Dendritic cell treated with granulocyte-macrophage colony-stimulating factor and Interleukin-4, amounts not matched to agents 40 ng/mL and 50 ng/mL, for 4 days (primary cell): ENCODE results near the gene ASB6.
A peak's percentile ranks its signal among the peaks of the same experiment; 100 is the strongest.

Experiments
- H3K27ac Mint-ChIP-seq: one replicate; pipeline ENCODE4 v1.8.0; 2022; ENCODE audit warnings: mild to moderate bottlenecking, mixed read lengths
- H3K27me3 Mint-ChIP-seq: one replicate; pipeline ENCODE4 v1.8.0; 2022; ENCODE audit warnings: mild to moderate bottlenecking, mixed read lengths
- H3K36me3 Mint-ChIP-seq: one replicate; pipeline ENCODE4 v1.8.0; 2022; ENCODE audit warnings: low read depth, mixed read lengths
- H3K4me1 Mint-ChIP-seq: one replicate; pipeline ENCODE4 v1.8.0; 2022; ENCODE audit warnings: low read depth, mixed read lengths
- H3K4me3 Mint-ChIP-seq: one replicate; pipeline ENCODE4 v1.8.0; 2022; ENCODE audit warnings: mild to moderate bottlenecking, moderate library complexity, mixed read lengths
- H3K9me3 Mint-ChIP-seq: one replicate; pipeline ENCODE4 v1.8.0; 2022; ENCODE audit warnings: mixed read lengths
- intact Hi-C: fragments of 100-400 bp; cut with micrococcal nuclease; formaldehyde crosslinking; loops from one replicate; pipeline ENCODE4 v1.15.0; 2022

ASB6 gene

DNA sequence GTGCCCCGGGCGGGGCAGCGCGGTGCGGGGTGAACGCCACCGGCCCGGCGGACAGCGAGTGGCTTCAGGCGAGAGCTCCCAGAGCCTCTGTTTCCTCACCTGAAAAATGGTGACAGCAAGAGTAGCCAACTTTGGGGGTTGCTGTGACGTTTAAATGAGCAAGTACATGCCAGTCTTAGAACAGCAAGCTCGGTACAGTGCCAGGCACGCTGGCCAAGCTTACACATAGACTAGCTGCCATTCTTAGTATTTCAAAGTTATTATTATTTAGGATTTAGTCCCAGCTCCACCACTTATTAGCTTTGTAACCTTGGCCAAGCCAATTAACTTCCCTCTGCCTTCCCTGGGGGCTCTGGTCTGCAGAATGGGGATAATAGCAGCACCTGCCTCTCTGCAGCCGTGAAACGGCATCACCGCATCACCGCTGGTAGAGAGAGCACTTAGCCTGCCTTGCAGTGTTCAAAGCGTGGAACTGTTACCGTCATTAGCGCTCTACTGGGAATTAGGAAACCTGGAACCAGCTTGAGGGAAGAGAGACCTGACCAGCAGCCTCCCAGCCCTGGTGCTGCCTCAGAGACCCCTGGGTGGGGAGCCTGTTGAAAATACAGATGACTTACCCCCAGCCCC is 21.2 kb downstream of the ASB6 start, which contains the start of gene C9orf50:
C9orf50 (minus strand) TSS at position 433 of the 627 bp plus-strand sequence. CDS start 527 bp downstream, outside the sequence.
- Mint-ChIP-seq H3K4me1 (peaks cover 26% of the 10 kb centered on the region), H3K4me3 (peak within 1 kb of the TSS; percentile 53)

GRCh38 chr9:129619787-129620668 is 21.9 kb downstream of the ASB6 start:
- intact Hi-C loops: loop anchor here (10.0 kb wide), 1 partner anchor 445 kb away; the partner anchor contains the start of gene IER5L
- Mint-ChIP-seq H3K9me3 (no peaks in the 10 kb centered on the region), H3K36me3 (no peaks in the 10 kb centered on the region)

More for the DNA sequence above, 21.2 kb downstream of the ASB6 start, which contains the start of gene C9orf50:
- peaks cover 35% of the 10 kb centered on the region for H3K27me3 Mint-ChIP-seq
- intact Hi-C loops: no loop called here
- no peak within 1 kb of the TSS for H3K27ac Mint-ChIP-seq
- no peaks in the 10 kb centered on the region for H3K9me3 Mint-ChIP-seq
- peaks cover under 1% of the 10 kb centered on the region for H3K36me3 Mint-ChIP-seq

GRCh38 chr9:129617167-129617566 is 24.8 kb downstream of the ASB6 start:
- no peak overlapping the region for H3K4me3 Mint-ChIP-seq
- no peak overlapping the region for H3K27ac Mint-ChIP-seq
- H3K9me3 Mint-ChIP-seq: no peaks in the 10 kb centered on the region
- peaks cover 56% of the 10 kb centered on the region for H3K27me3 Mint-ChIP-seq
- no peaks in the 10 kb centered on the region for H3K36me3 Mint-ChIP-seq
- no peaks in the 10 kb centered on the region for H3K4me1 Mint-ChIP-seq
- intact Hi-C loops: loop anchor here (10.0 kb wide), 1 partner anchor 442 kb away; the partner anchor contains the start of gene IER5L

More at GRCh38 chr9:129619787-129620668, 21.9 kb downstream of the ASB6 start:
- Mint-ChIP-seq H3K27ac (no peak overlapping the region), H3K4me3 (peak overlapping the region; percentile 53), H3K4me1 (peaks cover 21% of the 10 kb centered on the region), H3K27me3 (peaks cover 35% of the 10 kb centered on the region)

GRCh38 chr9:129615407-129616285 is 26.3 kb downstream of the ASB6 start:
- no peaks in the 10 kb centered on the region for H3K36me3 Mint-ChIP-seq
- intact Hi-C loops: loop anchor here (10.0 kb wide), 1 partner anchor 441 kb away; the partner anchor contains the start of gene IER5L
- H3K9me3 Mint-ChIP-seq: no peaks in the 10 kb centered on the region
- no peak overlapping the region for H3K4me3 Mint-ChIP-seq
- H3K27me3 Mint-ChIP-seq: peaks cover 49% of the 10 kb centered on the region
- peaks cover 9% of the 10 kb centered on the region for H3K4me1 Mint-ChIP-seq
- no peak overlapping the region for H3K27ac Mint-ChIP-seq

DNA sequence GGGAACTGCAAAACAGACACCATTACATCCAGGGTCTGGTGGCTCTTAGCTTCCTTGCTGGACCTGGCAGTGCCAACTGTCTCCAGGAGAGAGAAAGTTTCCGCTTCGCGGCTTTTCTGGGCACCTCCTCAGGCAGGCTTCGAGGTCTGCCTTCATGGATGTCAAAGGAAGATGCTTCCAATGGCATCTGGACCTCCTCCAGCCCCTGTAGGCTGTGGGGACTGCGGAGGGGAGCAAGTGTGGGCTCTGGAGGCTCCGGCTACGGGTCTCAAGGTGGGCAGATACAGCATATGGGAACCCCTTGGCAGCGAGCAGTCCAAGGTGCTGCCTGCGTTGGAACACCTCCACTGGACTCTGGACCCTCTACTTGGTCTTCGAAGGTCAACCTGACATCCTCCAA is 27.0 kb downstream of the ASB6 start:
- no peak overlapping the region for H3K4me3 Mint-ChIP-seq
- H3K36me3 Mint-ChIP-seq: no peaks in the 10 kb centered on the region
- peaks cover 45% of the 10 kb centered on the region for H3K27me3 Mint-ChIP-seq
- no peaks in the 10 kb centered on the region for H3K9me3 Mint-ChIP-seq
- no peak overlapping the region for H3K27ac Mint-ChIP-seq
- intact Hi-C loops: loop anchor here (10.0 kb wide), 1 partner anchor 440 kb away; the partner anchor contains the start of gene IER5L
- peaks cover 12% of the 10 kb centered on the region for H3K4me1 Mint-ChIP-seq

DNA sequence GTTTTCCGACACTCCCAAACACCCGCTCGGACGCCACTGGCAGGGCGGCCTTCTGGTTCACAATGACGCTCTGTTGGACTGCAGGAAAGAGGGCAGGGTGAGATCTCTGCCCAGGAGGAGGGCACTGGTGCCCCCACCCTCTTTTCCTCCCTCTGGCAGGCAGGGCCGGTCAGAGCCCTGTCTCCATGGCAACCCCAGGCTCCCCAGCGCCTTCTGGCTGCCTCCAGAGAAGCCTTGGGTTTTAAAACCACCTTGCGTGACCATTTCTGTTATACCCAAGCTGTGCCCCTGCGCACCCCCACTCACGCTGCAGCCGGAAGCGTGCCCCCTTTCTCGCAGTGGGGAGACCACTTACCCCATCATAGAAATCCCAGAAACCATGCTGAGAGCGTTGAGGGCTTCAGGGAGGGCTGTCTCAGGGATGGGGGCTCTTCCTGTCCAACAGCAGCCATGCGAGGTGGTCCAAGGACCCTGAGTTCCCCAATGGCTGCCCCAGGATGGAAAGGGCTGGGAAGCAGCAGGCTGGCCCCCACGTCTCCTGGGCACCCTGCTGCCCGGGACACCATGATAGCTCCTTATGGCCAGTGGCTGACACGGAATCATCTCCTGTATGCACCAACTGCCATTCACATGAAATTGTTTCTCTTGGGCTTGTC is 28.3 kb downstream of the ASB6 start:
- Mint-ChIP-seq H3K27me3 (peaks cover 33% of the 10 kb centered on the region), H3K4me3 (no peak overlapping the region), H3K27ac (no peak overlapping the region), H3K36me3 (no peaks in the 10 kb centered on the region), H3K9me3 (no peaks in the 10 kb centered on the region), H3K4me1 (peaks cover 23% of the 10 kb centered on the region)
- intact Hi-C loops: loop anchor here (10.0 kb wide), 1 partner anchor 439 kb away; the partner anchor contains the start of gene IER5L

DNA sequence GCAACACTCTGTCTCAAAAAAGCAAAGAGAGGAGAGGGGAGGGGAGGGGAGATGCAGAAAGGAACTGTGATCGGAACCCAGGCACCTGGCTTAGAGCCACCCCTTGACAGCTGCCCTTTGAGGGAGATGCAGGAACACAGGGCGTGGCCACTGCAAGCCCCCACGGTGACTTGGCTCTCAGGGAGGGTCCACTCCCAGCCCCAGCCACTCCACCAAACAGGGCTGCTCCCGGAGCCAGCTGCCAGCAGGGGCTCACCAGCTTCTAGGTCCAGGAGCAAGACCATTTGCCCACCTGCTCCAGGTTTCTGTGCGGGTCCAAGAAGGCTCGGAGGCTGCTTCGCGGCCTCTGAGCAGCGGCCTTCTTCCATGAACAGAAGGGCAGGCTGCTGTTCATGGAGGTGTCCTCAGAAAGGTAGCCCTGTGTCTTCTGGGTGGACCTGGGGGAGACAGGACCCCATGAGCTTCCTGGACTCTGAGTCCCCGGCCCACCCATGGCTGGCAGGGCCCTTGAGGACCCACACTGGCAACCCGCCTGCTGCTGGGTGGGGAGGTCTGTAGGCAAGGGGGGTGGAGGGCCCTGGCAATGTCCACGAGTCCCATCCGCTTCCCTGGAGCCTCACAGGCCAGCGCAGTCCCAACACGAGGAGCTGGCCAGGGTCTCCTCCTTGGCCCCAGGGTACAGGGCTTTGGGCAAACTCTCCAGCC is 29.0 kb downstream of the ASB6 start:
- Mint-ChIP-seq H3K36me3 (no peaks in the 10 kb centered on the region), H3K4me3 (no peak overlapping the region), H3K27ac (no peak overlapping the region), H3K9me3 (no peaks in the 10 kb centered on the region), H3K4me1 (peaks cover 30% of the 10 kb centered on the region), H3K27me3 (peaks cover 30% of the 10 kb centered on the region)
- intact Hi-C loops: loop anchor here (10.0 kb wide), 1 partner anchor 438 kb away; the partner anchor contains the start of gene IER5L

DNA sequence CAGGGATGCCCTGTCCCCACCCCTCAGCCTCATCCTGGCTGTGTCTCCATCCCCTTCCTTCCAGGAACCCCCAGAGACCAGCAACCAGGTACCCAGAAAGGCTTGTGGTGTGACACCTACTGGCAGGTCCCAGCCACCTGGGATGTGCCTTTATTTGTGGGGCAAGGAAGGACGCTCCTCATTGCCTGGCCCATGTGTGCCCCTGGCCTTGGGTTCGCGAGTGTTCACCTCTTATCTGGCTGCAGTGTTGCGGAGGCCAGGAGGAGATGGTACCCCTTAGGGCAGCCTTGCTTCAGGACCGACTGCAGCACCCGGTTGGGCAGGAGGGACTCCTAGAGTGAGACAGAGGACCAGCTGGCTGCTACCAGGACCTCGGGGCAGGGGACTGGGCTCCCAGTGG is 29.8 kb downstream of the ASB6 start:
- H3K36me3 Mint-ChIP-seq: no peaks in the 10 kb centered on the region
- H3K27me3 Mint-ChIP-seq: peaks cover 26% of the 10 kb centered on the region
- H3K27ac Mint-ChIP-seq: no peak overlapping the region
- no peaks in the 10 kb centered on the region for H3K9me3 Mint-ChIP-seq
- peaks cover 38% of the 10 kb centered on the region for H3K4me1 Mint-ChIP-seq
- H3K4me3 Mint-ChIP-seq: no peak overlapping the region
- intact Hi-C loops: loop anchor here (10.0 kb wide), 1 partner anchor 437 kb away; the partner anchor contains the start of gene IER5L

DNA sequence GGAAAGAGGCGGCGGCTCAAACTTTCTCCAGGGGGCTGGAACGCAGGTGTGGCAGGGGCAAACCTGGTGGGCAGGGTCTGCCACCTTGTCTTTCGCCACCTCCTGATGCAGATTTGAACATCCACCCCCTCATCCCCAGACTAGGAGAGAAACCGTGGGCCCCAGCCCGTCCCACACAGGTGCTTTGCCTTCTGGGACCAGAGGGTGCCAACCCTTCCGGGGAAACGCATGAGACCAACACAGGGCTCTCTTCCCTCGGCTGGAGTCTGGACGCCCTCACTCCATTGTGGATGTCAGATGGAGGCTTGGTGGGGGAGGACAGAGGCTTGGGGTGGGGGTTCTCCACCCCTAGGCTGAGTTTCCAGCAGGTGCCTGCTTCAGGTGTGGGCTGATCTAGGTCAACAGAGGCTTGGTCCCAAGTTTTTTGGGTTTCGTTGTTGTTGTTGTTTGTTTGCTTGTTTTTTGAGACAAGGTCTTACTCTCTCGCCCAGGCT is 30.6 kb downstream of the ASB6 start:
- Mint-ChIP-seq H3K4me1 (peaks cover 42% of the 10 kb centered on the region), H3K27ac (peak overlapping the region; percentile 83), H3K9me3 (no peaks in the 10 kb centered on the region), H3K27me3 (peaks cover 26% of the 10 kb centered on the region), H3K4me3 (no peak overlapping the region), H3K36me3 (no peaks in the 10 kb centered on the region)
- intact Hi-C loops: loop anchor here (2.0 to 10.0 kb wide), 2 partner anchors 437 to 481 kb away; partner anchors contain the start of gene IER5L

DNA sequence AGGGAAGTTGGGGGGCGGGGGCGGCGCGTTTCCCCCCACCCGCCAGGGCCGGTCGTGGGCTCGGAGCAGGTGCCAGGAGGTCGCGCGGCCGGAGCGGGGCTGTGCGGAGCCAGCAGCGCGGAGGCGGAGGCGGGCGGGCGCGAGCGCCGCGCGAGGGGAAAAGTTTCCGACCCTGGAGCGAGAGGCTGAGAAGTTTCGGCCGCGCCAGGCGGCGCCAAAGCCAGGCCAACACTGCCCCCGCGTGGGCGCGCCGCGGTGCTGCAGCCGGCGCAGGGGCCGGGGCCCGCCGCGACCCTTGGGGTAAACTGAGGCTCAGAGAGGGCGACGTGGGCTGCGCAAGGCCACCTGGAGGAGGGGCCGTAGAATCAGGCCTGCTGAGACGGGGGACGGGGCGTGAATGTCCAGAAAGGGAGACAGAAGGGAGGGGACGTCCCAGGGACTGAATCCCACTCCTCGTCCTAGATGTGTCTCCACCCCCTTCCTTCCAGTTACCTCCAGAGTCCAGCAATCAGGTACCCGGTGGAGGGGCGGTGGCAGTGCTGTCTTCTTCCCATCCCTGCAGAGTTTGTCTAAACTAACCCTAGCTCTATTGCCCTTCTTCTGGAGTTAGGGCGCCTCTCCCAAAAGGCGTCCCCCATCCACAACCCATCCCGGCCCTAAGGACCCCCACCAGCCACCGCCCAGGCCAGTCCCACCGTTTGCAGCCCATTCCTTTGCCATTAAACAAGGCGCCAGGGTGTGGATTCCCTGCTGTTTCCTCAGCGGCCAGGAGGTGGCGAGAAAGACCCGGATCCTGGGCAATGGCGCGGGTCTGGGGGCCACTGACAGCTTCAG is 31.3 kb downstream of the ASB6 start:
- H3K36me3 Mint-ChIP-seq: no peaks in the 10 kb centered on the region
- no peaks in the 10 kb centered on the region for H3K9me3 Mint-ChIP-seq
- peak overlapping the region; percentile 83 for H3K27ac Mint-ChIP-seq
- peak overlapping the region; percentile 84 for H3K4me3 Mint-ChIP-seq
- intact Hi-C loops: loop anchor here (1.0 to 10.0 kb wide), 3 partner anchors 436 to 480 kb away; partner anchors contain the start of gene IER5L
- peaks cover 26% of the 10 kb centered on the region for H3K27me3 Mint-ChIP-seq
- peaks cover 42% of the 10 kb centered on the region for H3K4me1 Mint-ChIP-seq

GRCh38 chr9:129610213-129610472 is 31.8 kb downstream of the ASB6 start:
- intact Hi-C loops: loop anchor here (1.0 to 10.0 kb wide), 3 partner anchors 435 to 479 kb away; partner anchors contain the start of gene IER5L
- H3K9me3 Mint-ChIP-seq: no peaks in the 10 kb centered on the region
- peak overlapping the region; percentile 83 for H3K27ac Mint-ChIP-seq
- H3K36me3 Mint-ChIP-seq: no peaks in the 10 kb centered on the region
- H3K4me1 Mint-ChIP-seq: peaks cover 42% of the 10 kb centered on the region
- peaks cover 26% of the 10 kb centered on the region for H3K27me3 Mint-ChIP-seq
- H3K4me3 Mint-ChIP-seq: peak overlapping the region; percentile 84
